Endothelial cell of umbilical vein (primary cell): ENCODE data around the gene CLCN4. TPM values are rescaled to one million over a fixed set of nuclear protein-coding genes. Genes with fewer than 3 reads are reported as not detected.

Source experiments
- BruUV-seq: library from RNA; stranded (reverse); fragments of 400-500 nt; replicated peaks from 2 replicates; lab custom pipeline; 2021; lab: Mats Ljungman, UMichigan
- CTCF ChIA-PET: fragments of 300-600, 350-600 bp; sonication (Branson Sonifier 250); formaldehyde crosslinking; loops from one replicate; lab custom pipeline; 2021; ENCODE audit warnings: antibody characterized with exemption, inconsistent platforms; lab: Charles Lee
- POLR2A ChIA-PET: fragments of 300-600, 350-600 bp; sonication (Branson Sonifier 250); formaldehyde crosslinking; loops from one replicate; lab custom pipeline; 2021; ENCODE audit warnings: antibody characterized with exemption, inconsistent platforms; lab: Charles Lee
- DNase-seq: peaks from one replicate; pipeline ENCODE4 v3.0.0-alpha.2; 2011; ENCODE audit warnings: low read depth, low spot score
- FAIRE-seq: peaks from 2 replicates; lab custom pipeline; 2011; peaks lifted over from hg19 to GRCh38; lab: Jason Lieb, UNC
- H2AFZ ChIP-seq: 2 replicates; pipeline ENCODE4 v1.6.0; 2012; ENCODE audit warnings: low read depth, low read length, control low read depth, inconsistent platforms
- H3K27ac ChIP-seq: 2 replicates; pipeline ENCODE4 v1.5.1; 2011; ENCODE audit warnings: low read depth, mild to moderate bottlenecking, control low read depth, low read length, moderate library complexity; ENCODE audit not compliant: insufficient read depth
- H3K27me3 ChIP-seq, 2 experiments: 2 replicates each; pipeline versions ENCODE4 v1.6.0 to v1.6.1; 2011; ENCODE audit warnings: low read length in 2 of 2, mixed read lengths in 1 of 2; ENCODE audit not compliant: control insufficient read depth in 2 of 2, insufficient read depth in 2 of 2
- H3K36me3 ChIP-seq, 2 experiments: 2 replicates in 1 of 2; 3 replicates in 1 of 2; pipeline ENCODE4 v1.5.1; 2011; ENCODE audit warnings: low read length in 2 of 2, mild to moderate bottlenecking in 1 of 2, moderate library complexity in 1 of 2; ENCODE audit not compliant: control insufficient read depth in 2 of 2, insufficient read depth in 2 of 2; ENCODE audit errors: extremely low read depth in 1 of 2
- H3K4me1 ChIP-seq: 3 replicates; pipeline ENCODE4 v1.5.1; 2011; ENCODE audit warnings: mild to moderate bottlenecking, low read length; ENCODE audit not compliant: control insufficient read depth, insufficient read depth; ENCODE audit errors: extremely low read depth
- H3K4me2 ChIP-seq: 2 replicates; pipeline ENCODE4 v1.6.1; 2011; ENCODE audit warnings: low read length, control low read depth, mixed read lengths; ENCODE audit not compliant: insufficient read depth
- H3K4me3 ChIP-seq, 3 experiments: fragments of 200-600 bp in 1 of 3; sonication (generic), shearing (Covaris generic) in 1 of 3; replicated peaks in 1 of 3; 2 replicates each; pipeline ENCODE4 v1.5.1; 2011 to 2016; ENCODE audit warnings: control low read depth in 3 of 3, low read length in 3 of 3, mild to moderate bottlenecking in 2 of 3, inconsistent platforms in 1 of 3, low read depth in 1 of 3, moderate library complexity in 1 of 3; ENCODE audit not compliant: insufficient read depth in 1 of 3
- H3K79me2 ChIP-seq: 2 replicates; pipeline ENCODE4 v1.6.0; 2012; ENCODE audit warnings: low read length, inconsistent platforms; ENCODE audit not compliant: control insufficient read depth, insufficient read depth
- H3K9ac ChIP-seq: replicated peaks from 2 replicates; pipeline ENCODE3; 2011; ENCODE audit warnings: low read length, control low read depth; ENCODE audit not compliant: insufficient read depth; ENCODE audit errors: extremely low read depth
- H3K9me1 ChIP-seq: replicated peaks from 3 replicates; pipeline ENCODE4 v1.6.0; 2011; ENCODE audit warnings: mild to moderate bottlenecking, low read length; ENCODE audit not compliant: control insufficient read depth, insufficient read depth; ENCODE audit errors: extremely low read depth
- H3K9me3 ChIP-seq: replicated peaks from 2 replicates; pipeline ENCODE4 v1.5.1; 2012; ENCODE audit warnings: low read length, inconsistent platforms; ENCODE audit not compliant: control insufficient read depth, insufficient read depth
- H4K20me1 ChIP-seq: replicated peaks from 2 replicates; pipeline ENCODE3; 2011; ENCODE audit warnings: mild to moderate bottlenecking, low read length; ENCODE audit not compliant: control insufficient read depth, insufficient read depth; ENCODE audit errors: extremely low read depth
- CTCF ChIP-seq, 2 donors: IDR thresholded peaks; 1 replicate in 1 of 2; 2 replicates in 1 of 2; pipeline ENCODE4 v1.5.1; 2011; ENCODE audit warnings: low read length in 2 of 2, mild to moderate bottlenecking in 2 of 2, moderate library complexity in 2 of 2, control low read depth in 1 of 2, inconsistent platforms in 1 of 2, low read depth in 1 of 2; ENCODE audit not compliant: insufficient read depth in 1 of 2; ENCODE audit errors: extremely low read depth in 1 of 2
- EZH2 ChIP-seq: IDR thresholded peaks from 2 replicates; pipeline ENCODE4 v1.6.1; 2012; ENCODE audit warnings: borderline replicate concordance, low read depth, mild to moderate bottlenecking, moderate library complexity, low read length, inconsistent platforms; ENCODE audit not compliant: severe bottlenecking
- FOS ChIP-seq: IDR thresholded peaks from 2 replicates; pipeline ENCODE4 v1.6.1; 2011; ENCODE audit warnings: mild to moderate bottlenecking, low read length, moderate library complexity, borderline replicate concordance; ENCODE audit not compliant: insufficient read depth
- GATA2 ChIP-seq: IDR thresholded peaks from 2 replicates; pipeline ENCODE4 v1.7.0; 2011; ENCODE audit warnings: low read depth, mild to moderate bottlenecking, moderate library complexity, mixed read lengths, low read length; ENCODE audit not compliant: insufficient read length, insufficient read depth
- JUN ChIP-seq: IDR thresholded peaks from 2 replicates; pipeline ENCODE4 v1.6.1; 2011; ENCODE audit warnings: borderline replicate concordance, low read depth; ENCODE audit not compliant: insufficient read length, insufficient read depth
- MAX ChIP-seq: IDR thresholded peaks from 2 replicates; pipeline ENCODE4 v1.6.1; 2011; ENCODE audit not compliant: insufficient read depth, insufficient read length
- MYC ChIP-seq: IDR thresholded peaks from one replicate; pipeline ENCODE4 v1.6.1; 2011; ENCODE audit warnings: mild to moderate bottlenecking, low read depth, low read length
- POLR2A ChIP-seq: IDR thresholded peaks from 2 replicates; pipeline ENCODE4 v1.6.1; 2012; ENCODE audit warnings: low read depth, mild to moderate bottlenecking, control low read depth, low read length
- POLR2AphosphoS5 ChIP-seq: IDR thresholded peaks from 2 replicates; pipeline ENCODE4 v1.6.1; 2012; ENCODE audit warnings: low read depth, mild to moderate bottlenecking, control low read depth, low read length, moderate library complexity; ENCODE audit not compliant: insufficient read depth
- dilution Hi-C: fragments of 300-500 bp; cut with MboI; formaldehyde crosslinking; loops from one replicate; pipeline ENCODE4 v1.15.0; 2019; ENCODE audit warnings: low sequenced_read_pairs; ENCODE audit not compliant: extremely low pct_ligation_motif_present
- intact Hi-C: fragments of 100-400 bp; cut with micrococcal nuclease; formaldehyde crosslinking; loops from one replicate; pipeline ENCODE4 v1.10.0; 2022
- polyA plus RNA-seq, 4 experiments: library from polyadenylated mRNA; depleted of rRNA in 3 of 4; stranded (reverse) in 3 of 4; unstranded in 1 of 4; fragments of >200 nt; gene quantifications; 2 replicates each; pipeline versions ENCODE4 v1.2.1 to v1.2.3, GENCODE V29; 2011 to 2012; ENCODE audit warnings: missing spikeins in 1 of 4
- total RNA-seq: library from RNA; stranded (reverse); gene quantifications from 2 replicates; pipeline ENCODE4 v1.2.3, GENCODE V29; 2021

CLCN4 gene
- total and polyA plus RNA-seq, 2 donors (not counting 3 experiments of a cell fraction or from before 2014, with no cell fraction given) = 7.6 to 19.8 TPM

DNA sequence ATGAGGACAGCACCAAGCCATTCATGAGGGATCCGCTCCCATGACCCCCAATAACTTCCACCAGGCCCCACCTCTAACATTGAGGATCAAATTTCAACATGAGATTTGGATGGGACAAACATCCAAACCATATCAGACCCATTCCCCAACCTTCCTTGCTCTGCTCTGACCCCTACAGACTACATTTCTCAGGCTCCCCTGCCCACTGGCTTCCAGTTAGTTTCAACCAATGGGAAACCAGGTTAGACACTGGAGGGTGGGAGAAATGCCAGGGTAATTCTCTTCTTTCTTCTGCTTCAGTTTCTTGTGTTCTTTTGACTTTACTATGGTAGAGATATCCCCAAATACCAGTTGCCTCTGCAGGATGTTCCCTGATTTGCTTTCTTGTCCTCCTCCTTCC lies 125.7 kb downstream of the CLCN4 start:
- Histone ChIP-seq H3K4me1 (no peaks in the 10 kb centered on the region), H3K9me3 (no peaks in the 10 kb centered on the region), H3K36me3 (no peaks in the 10 kb centered on the region), H2AFZ (no peak overlapping the region), H3K9ac (no peak overlapping the region), H3K4me3 (no peak overlapping the region), H3K4me2 (no peak overlapping the region), H3K79me2 (no peaks in the 10 kb centered on the region), H3K27ac (no peak overlapping the region), H4K20me1 (no peaks in the 10 kb centered on the region), H3K9me1 (no peaks in the 10 kb centered on the region), H3K27me3 (no peaks in the 10 kb centered on the region)
- no TSS peak for BruUV-seq
- ChIA-PET CTCF (no interaction called here), POLR2A (no interaction called here)
- intact Hi-C loops = no loop called here
- DNase-seq = no peak
- dilution Hi-C loops = no loop called here
- FAIRE-seq = no peak
- TF ChIP-seq JUN (no peak), CTCF (IDR thresholded peaks at IDR 0.05; ENCODE audit: extremely low read depth in 1 of 2, insufficient read depth in 1 of 2, low read depth in 1 of 2, low read length in 2 of 2) (no peak), FOS (no peak)

DNA sequence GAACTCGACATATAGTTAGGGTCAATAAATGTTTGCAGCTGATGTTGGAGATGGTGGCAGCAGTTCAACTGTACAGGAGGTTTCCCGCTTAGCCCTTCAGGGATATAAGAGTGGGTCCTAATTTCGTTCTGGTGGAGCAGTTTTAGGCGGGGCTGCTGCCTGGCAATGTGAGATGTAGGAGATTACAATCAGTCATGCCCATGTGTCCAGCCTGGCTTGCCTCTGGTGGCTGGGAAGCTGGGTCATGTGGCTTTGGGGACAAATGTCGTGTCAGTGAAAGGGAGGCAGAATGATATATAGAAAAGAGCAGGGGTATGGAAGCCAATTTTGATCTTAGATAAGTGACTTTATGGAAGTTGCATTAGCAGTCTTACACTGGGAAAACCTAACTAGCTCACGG lies 129.4 kb downstream of the CLCN4 start:
- FAIRE-seq (no peak), DNase-seq (no peak)
- dilution Hi-C loops = no loop called here
- Histone ChIP-seq H3K27ac (no peak overlapping the region), H3K4me3 (no peak overlapping the region), H3K36me3 (no peaks in the 10 kb centered on the region), H2AFZ (no peak overlapping the region), H3K9me1 (no peaks in the 10 kb centered on the region), H3K79me2 (no peaks in the 10 kb centered on the region), H4K20me1 (no peaks in the 10 kb centered on the region), H3K4me2 (no peak overlapping the region), H3K9me3 (no peaks in the 10 kb centered on the region), H3K27me3 (no peaks in the 10 kb centered on the region), H3K4me1 (no peaks in the 10 kb centered on the region), H3K9ac (no peak overlapping the region)
- no peak for TF ChIP-seq EZH2
- no peak for TF ChIP-seq JUN
- TF ChIP-seq MAX = no peak
- TF ChIP-seq CTCF (IDR thresholded peaks at IDR 0.05; ENCODE audit: extremely low read depth in 1 of 2, insufficient read depth in 1 of 2, low read depth in 1 of 2, low read length in 2 of 2) = no peak
- no peak for TF ChIP-seq GATA2
- no peak for TF ChIP-seq MYC
- TF ChIP-seq POLR2A = no peak
- TF ChIP-seq POLR2AphosphoS5 = no peak
- no peak for TF ChIP-seq FOS
- intact Hi-C loops = no loop called here
- ChIA-PET CTCF (interaction anchor here (1.0 kb wide), 1 partner anchor 14 kb away, joined by 3 read pairs; no protein-coding TSS in a partner anchor), POLR2A (no interaction called here)
- no TSS peak for BruUV-seq
